Endothelial cell (in vitro differentiated cells): Measurements from ENCODE around the gene RBPJ. TPM values are rescaled to one million over a fixed set of nuclear protein-coding genes. Genes with fewer than 3 reads are reported as not detected.

ENCODE experiments used
- DNase-seq: peaks from one replicate; pipeline ENCODE4 v3.0.0; 2021; ENCODE audit warnings: low spot score
- H3K27ac Mint-ChIP-seq: one replicate; pipeline ENCODE4 v1.8.0; 2021; ENCODE audit warnings: mixed read lengths, inconsistent platforms; ENCODE audit not compliant: unreplicated experiment
- H3K27me3 Mint-ChIP-seq: one replicate; pipeline ENCODE4 v1.8.0; 2021; ENCODE audit warnings: mild to moderate bottlenecking, moderate library complexity, mixed read lengths, inconsistent platforms; ENCODE audit not compliant: unreplicated experiment
- H3K36me3 Mint-ChIP-seq: one replicate; pipeline ENCODE4 v1.8.0; 2021; ENCODE audit warnings: mild to moderate bottlenecking, low read depth, mixed read lengths, inconsistent platforms; ENCODE audit not compliant: unreplicated experiment
- H3K4me1 Mint-ChIP-seq: one replicate; pipeline ENCODE4 v1.8.0; 2021; ENCODE audit warnings: mild to moderate bottlenecking, mixed read lengths, inconsistent platforms; ENCODE audit not compliant: unreplicated experiment
- H3K4me3 Mint-ChIP-seq: one replicate; pipeline ENCODE4 v1.8.0; 2021; ENCODE audit warnings: mild to moderate bottlenecking, mixed read lengths, inconsistent platforms; ENCODE audit not compliant: unreplicated experiment
- H3K9me3 Mint-ChIP-seq: one replicate; pipeline ENCODE4 v1.8.0; 2021; ENCODE audit warnings: mixed read lengths, inconsistent platforms; ENCODE audit not compliant: unreplicated experiment
- CTCF ChIP-seq: fragments of 200-600 bp; sonication (generic); IDR thresholded peaks from one replicate; pipeline ENCODE4 v1.5.0; 2021; ENCODE audit warnings: antibody characterized with exemption; ENCODE audit not compliant: unreplicated experiment
- total RNA-seq: library from RNA; stranded (reverse); fragmentation: NEBNext Ultra II Directional; extraction: Animal tissue kit (Norgen Biotek cat#: 25700); gene quantifications from one replicate; pipeline ENCODE4 v1.2.1, GENCODE V29; 2021; ENCODE audit not compliant: unreplicated experiment

The RBPJ gene
- total RNA-seq, 1 donor from 2014 or later = 47.9 TPM

GRCh38 chr4:26319467-26319948 is 1.3 kb upstream of the RBPJ start:
- peaks cover 20% of the 10 kb centered on the region for H3K27me3 Mint-ChIP-seq
- H3K36me3 Mint-ChIP-seq = peaks cover 12% of the 10 kb centered on the region
- peaks cover 16% of the 10 kb centered on the region for H3K4me1 Mint-ChIP-seq
- peaks cover 4% of the 10 kb centered on the region for H3K9me3 Mint-ChIP-seq
- H3K27ac Mint-ChIP-seq = peak overlapping the region; percentile 75
- peak overlapping the region; percentile 96 for H3K4me3 Mint-ChIP-seq
- DNase-seq = peak; percentile 97
- no peak for TF ChIP-seq CTCF

GRCh38 chr4:26319949-26320537 is 771 bp upstream of the RBPJ start:
- Mint-ChIP-seq H3K4me1 (peaks cover 16% of the 10 kb centered on the region), H3K9me3 (peaks cover 4% of the 10 kb centered on the region), H3K36me3 (peaks cover 12% of the 10 kb centered on the region), H3K27ac (peak overlapping the region; percentile 93), H3K27me3 (peaks cover 20% of the 10 kb centered on the region), H3K4me3 (peak overlapping the region; percentile 96)
- TF ChIP-seq CTCF = no peak
- no peak for DNase-seq

- peak; percentile 40 for DNase-seq
- Mint-ChIP-seq H3K36me3 (peaks cover 7% of the 10 kb centered on the region), H3K4me1 (peaks cover 16% of the 10 kb centered on the region), H3K4me3 (peak overlapping the region; percentile 100), H3K27me3 (peaks cover 17% of the 10 kb centered on the region), H3K9me3 (no peaks in the 10 kb centered on the region), H3K27ac (peak overlapping the region; percentile 97)
- no peak for TF ChIP-seq CTCF
Observed at GRCh38 chr4:26321373-26322221, 783 bp downstream of the RBPJ start.

- TF ChIP-seq CTCF = no peak
- peaks cover 7% of the 10 kb centered on the region for H3K36me3 Mint-ChIP-seq
- peaks cover 16% of the 10 kb centered on the region for H3K4me1 Mint-ChIP-seq
- H3K9me3 Mint-ChIP-seq = no peaks in the 10 kb centered on the region
- DNase-seq = no peak
- H3K27me3 Mint-ChIP-seq = peaks cover 16% of the 10 kb centered on the region
- H3K27ac Mint-ChIP-seq = peak overlapping the region; percentile 97
- peak overlapping the region; percentile 100 for H3K4me3 Mint-ChIP-seq
Observed at GRCh38 chr4:26322346-26322745, 1.5 kb downstream of the RBPJ start.

- Mint-ChIP-seq H3K27me3 (peaks cover 13% of the 10 kb centered on the region), H3K36me3 (peaks cover 7% of the 10 kb centered on the region), H3K4me1 (peaks cover 16% of the 10 kb centered on the region), H3K27ac (no peak overlapping the region), H3K4me3 (no peak overlapping the region), H3K9me3 (no peaks in the 10 kb centered on the region)
- no peak for DNase-seq
- no peak for TF ChIP-seq CTCF
Observed at GRCh38 chr4:26323821-26324220, 3.0 kb downstream of the RBPJ start.
